ENCODE measurements around the gene KCNK10.
A peak's percentile ranks its signal among the peaks of the same experiment; 100 is the strongest.

The KCNK10 gene

GRCh38 chr14:88168025-88168424 lies 155.0 kb downstream of the KCNK10 start:
- Histone ChIP-seq H3K9ac (ENCODE audit: low read depth, low read length, poor library complexity, severe bottlenecking) (no peak overlapping the region), H3K27me3 (ENCODE audit: insufficient read depth, low read length, poor library complexity, severe bottlenecking) (no peaks in the 10 kb centered on the region), H3K79me2 (ENCODE audit: insufficient read depth, low read length) (no peaks in the 10 kb centered on the region), H3F3A (ENCODE audit: low read depth) (no peaks in the 10 kb centered on the region), H2AFZ (ENCODE audit: low read length) (no peak overlapping the region), H3K9me3 (ENCODE audit: insufficient read depth, low read depth, low read length) (no peaks in the 10 kb centered on the region), H3K4me2 (ENCODE audit: low read depth, low read length, poor library complexity, severe bottlenecking) (no peak overlapping the region), H3K4me1 (ENCODE audit: insufficient read depth, low read length, poor library complexity, severe bottlenecking) (peaks cover 14% of the 10 kb centered on the region), H3K4me3 (ENCODE audit: low read length, poor library complexity, severe bottlenecking) (no peak overlapping the region), H3K9me2 (replicated peaks; ENCODE audit: low read depth, low read length) (no peaks in the 10 kb centered on the region), H4K20me1 (ENCODE audit: insufficient read depth, low read length, poor library complexity, severe bottlenecking) (no peaks in the 10 kb centered on the region), H3K36me3 (ENCODE audit: insufficient read depth, low read length) (no peaks in the 10 kb centered on the region)
- TF ChIP-seq CTCF (conservative IDR thresholded peaks at IDR 0.05; ENCODE audit: low read length) (no peak), EZH2phosphoT487 (IDR thresholded peaks at IDR 0.05; ENCODE audit: borderline replicate concordance) (no peak)

- Histone ChIP-seq H3K27me3 (ENCODE audit: insufficient read depth, low read length, poor library complexity, severe bottlenecking) (no peaks in the 10 kb centered on the region), H3K36me3 (ENCODE audit: insufficient read depth, low read length) (no peaks in the 10 kb centered on the region), H3K79me2 (ENCODE audit: insufficient read depth, low read length) (no peaks in the 10 kb centered on the region), H3K9me2 (replicated peaks; ENCODE audit: low read depth, low read length) (no peaks in the 10 kb centered on the region), H3F3A (ENCODE audit: low read depth) (no peaks in the 10 kb centered on the region), H3K9me3 (ENCODE audit: insufficient read depth, low read depth, low read length) (no peaks in the 10 kb centered on the region), H4K20me1 (ENCODE audit: insufficient read depth, low read length, poor library complexity, severe bottlenecking) (no peaks in the 10 kb centered on the region), H3K4me2 (ENCODE audit: low read depth, low read length, poor library complexity, severe bottlenecking) (no peak overlapping the region), H3K4me3 (ENCODE audit: low read length, poor library complexity, severe bottlenecking) (no peak overlapping the region), H3K4me1 (ENCODE audit: insufficient read depth, low read length, poor library complexity, severe bottlenecking) (peaks cover 14% of the 10 kb centered on the region), H2AFZ (ENCODE audit: low read length) (0 out of 2 replicates have a peak overlapping the region, but pooled peaks have one; percentile 58), H3K9ac (ENCODE audit: low read depth, low read length, poor library complexity, severe bottlenecking) (no peak overlapping the region)
- no peak for TF ChIP-seq EZH2phosphoT487 (IDR thresholded peaks at IDR 0.05; ENCODE audit: borderline replicate concordance)
- no peak for TF ChIP-seq CTCF (conservative IDR thresholded peaks at IDR 0.05; ENCODE audit: low read length)
These were observed 156.5 kb downstream of the KCNK10 start for GRCh38 chr14:88166616-88167015.

- peak overlapping the region; percentile 58 for H2AFZ ChIP-seq (ENCODE audit: low read length)
- no peaks in the 10 kb centered on the region for H3K79me2 ChIP-seq (ENCODE audit: insufficient read depth, low read length)
- no peaks in the 10 kb centered on the region for H4K20me1 ChIP-seq (ENCODE audit: insufficient read depth, low read length, poor library complexity, severe bottlenecking)
- peaks cover 14% of the 10 kb centered on the region for H3K4me1 ChIP-seq (ENCODE audit: insufficient read depth, low read length, poor library complexity, severe bottlenecking)
- TF ChIP-seq CTCF (conservative IDR thresholded peaks at IDR 0.05; ENCODE audit: low read length) (peak; percentile 57), EZH2phosphoT487 (IDR thresholded peaks at IDR 0.05; ENCODE audit: borderline replicate concordance) (no peak)
- no peaks in the 10 kb centered on the region for H3K27me3 ChIP-seq (ENCODE audit: insufficient read depth, low read length, poor library complexity, severe bottlenecking)
- no peaks in the 10 kb centered on the region for H3K9me2 ChIP-seq (replicated peaks; ENCODE audit: low read depth, low read length)
- H3K9me3 ChIP-seq (ENCODE audit: insufficient read depth, low read depth, low read length): no peaks in the 10 kb centered on the region
- no peaks in the 10 kb centered on the region for H3F3A ChIP-seq (ENCODE audit: low read depth)
- no peak overlapping the region for H3K9ac ChIP-seq (ENCODE audit: low read depth, low read length, poor library complexity, severe bottlenecking)
- H3K4me3 ChIP-seq (ENCODE audit: low read length, poor library complexity, severe bottlenecking): no peak overlapping the region
- H3K4me2 ChIP-seq (ENCODE audit: low read depth, low read length, poor library complexity, severe bottlenecking): no peak overlapping the region
- H3K36me3 ChIP-seq (ENCODE audit: insufficient read depth, low read length): no peaks in the 10 kb centered on the region
These were observed 158.0 kb downstream of the KCNK10 start for GRCh38 chr14:88164906-88165534.
